B cell (primary cell): Measurements from ENCODE around the gene PTPRU.

ENCODE experiments used
- EZH2 ChIP-seq: IDR thresholded peaks from 2 replicates; pipeline ENCODE4 v1.6.1; 2012; ENCODE audit warnings: borderline replicate concordance, low read depth, mild to moderate bottlenecking, moderate library complexity, low read length; ENCODE audit not compliant: insufficient read depth, poor library complexity, severe bottlenecking
- TF ChIP-seq, protein P1 (sequence below): fragments of 200-600 bp; IDR thresholded peaks from one replicate; pipeline ENCODE4 v1.8.0; 2022; ENCODE audit warnings: antibody characterized with exemption, mild to moderate bottlenecking

DNA sequence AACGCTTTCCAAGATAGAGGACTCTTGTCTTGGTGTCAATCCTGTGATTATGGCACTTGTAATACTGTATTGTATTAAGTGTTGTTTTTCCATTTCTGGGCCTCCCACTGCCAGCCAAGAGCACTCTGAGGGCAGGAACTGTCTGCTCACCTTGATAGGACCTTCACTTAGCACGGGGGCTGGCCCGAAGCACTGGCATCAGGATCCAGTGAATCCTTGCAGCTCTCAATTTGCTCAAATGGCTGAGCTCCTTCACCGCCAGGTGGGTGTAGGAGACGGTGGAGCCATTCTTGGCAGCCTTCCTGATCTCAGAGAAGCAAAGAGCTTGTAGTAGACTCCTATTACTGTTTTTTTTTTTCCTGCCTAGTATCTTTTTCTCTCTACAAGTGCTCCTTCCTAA lies 23.3 kb upstream of the PTPRU start:
- TF ChIP-seq, protein P1, sequence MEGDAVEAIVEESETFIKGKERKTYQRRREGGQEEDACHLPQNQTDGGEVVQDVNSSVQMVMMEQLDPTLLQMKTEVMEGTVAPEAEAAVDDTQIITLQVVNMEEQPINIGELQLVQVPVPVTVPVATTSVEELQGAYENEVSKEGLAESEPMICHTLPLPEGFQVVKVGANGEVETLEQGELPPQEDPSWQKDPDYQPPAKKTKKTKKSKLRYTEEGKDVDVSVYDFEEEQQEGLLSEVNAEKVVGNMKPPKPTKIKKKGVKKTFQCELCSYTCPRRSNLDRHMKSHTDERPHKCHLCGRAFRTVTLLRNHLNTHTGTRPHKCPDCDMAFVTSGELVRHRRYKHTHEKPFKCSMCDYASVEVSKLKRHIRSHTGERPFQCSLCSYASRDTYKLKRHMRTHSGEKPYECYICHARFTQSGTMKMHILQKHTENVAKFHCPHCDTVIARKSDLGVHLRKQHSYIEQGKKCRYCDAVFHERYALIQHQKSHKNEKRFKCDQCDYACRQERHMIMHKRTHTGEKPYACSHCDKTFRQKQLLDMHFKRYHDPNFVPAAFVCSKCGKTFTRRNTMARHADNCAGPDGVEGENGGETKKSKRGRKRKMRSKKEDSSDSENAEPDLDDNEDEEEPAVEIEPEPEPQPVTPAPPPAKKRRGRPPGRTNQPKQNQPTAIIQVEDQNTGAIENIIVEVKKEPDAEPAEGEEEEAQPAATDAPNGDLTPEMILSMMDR: no peak
- TF ChIP-seq EZH2: no peak
